Ectodermal cell (in vitro differentiated cells): Measurements from ENCODE around the gene TLX2.

Experiments used
- H3K27ac ChIP-seq: 2 replicates; pipeline ENCODE4 v1.7.0; 2013; ENCODE audit warnings: mild to moderate bottlenecking, low read depth, low read length; ENCODE audit not compliant: insufficient read depth, poor library complexity, severe bottlenecking
- H3K27me3 ChIP-seq: 2 replicates; pipeline ENCODE4 v1.7.0; 2013; ENCODE audit warnings: mild to moderate bottlenecking, low read length; ENCODE audit not compliant: insufficient read depth, control insufficient read depth, poor library complexity, severe bottlenecking
- H3K36me3 ChIP-seq: one replicate; pipeline ENCODE4 v1.7.0; 2013; ENCODE audit warnings: low read length; ENCODE audit not compliant: control insufficient read depth, insufficient read depth
- H3K4me1 ChIP-seq: one replicate; pipeline ENCODE4 v1.7.0; 2013; ENCODE audit warnings: low read length; ENCODE audit not compliant: control insufficient read depth, insufficient read depth
- H3K4me3 ChIP-seq: 2 replicates; pipeline ENCODE4 v1.7.0; 2013; ENCODE audit warnings: low read depth, low read length, control low read depth; ENCODE audit not compliant: insufficient read depth
- H3K9me3 ChIP-seq: 2 replicates; pipeline ENCODE4 v1.7.0; 2013; ENCODE audit warnings: mild to moderate bottlenecking, low read length, moderate library complexity; ENCODE audit not compliant: control insufficient read depth
- WGBS, 2 experiments: methylation state at CpG; one replicate each; pipeline ENCODE4 v1.1.7; 2013; ENCODE audit warnings: missing lambda C conversion rate in 2 of 2; 5-methylcytosine and 5-hydroxymethylcytosine counted together

Gene TLX2

GRCh38 chr2:74527741-74528140 is 13.5 kb downstream of the TLX2 start:
- no peaks in the 10 kb centered on the region for H3K9me3 ChIP-seq
- no peak overlapping the region for H3K4me3 ChIP-seq
- no peak overlapping the region for H3K27ac ChIP-seq
- 94 to 95% methylated on average over 9 of the region's 9 CpGs for WGBS, 2 experiments
- peaks cover 23% of the 10 kb centered on the region for H3K36me3 ChIP-seq
- H3K27me3 ChIP-seq = no peaks in the 10 kb centered on the region
- peaks cover 8% of the 10 kb centered on the region for H3K4me1 ChIP-seq

DNA sequence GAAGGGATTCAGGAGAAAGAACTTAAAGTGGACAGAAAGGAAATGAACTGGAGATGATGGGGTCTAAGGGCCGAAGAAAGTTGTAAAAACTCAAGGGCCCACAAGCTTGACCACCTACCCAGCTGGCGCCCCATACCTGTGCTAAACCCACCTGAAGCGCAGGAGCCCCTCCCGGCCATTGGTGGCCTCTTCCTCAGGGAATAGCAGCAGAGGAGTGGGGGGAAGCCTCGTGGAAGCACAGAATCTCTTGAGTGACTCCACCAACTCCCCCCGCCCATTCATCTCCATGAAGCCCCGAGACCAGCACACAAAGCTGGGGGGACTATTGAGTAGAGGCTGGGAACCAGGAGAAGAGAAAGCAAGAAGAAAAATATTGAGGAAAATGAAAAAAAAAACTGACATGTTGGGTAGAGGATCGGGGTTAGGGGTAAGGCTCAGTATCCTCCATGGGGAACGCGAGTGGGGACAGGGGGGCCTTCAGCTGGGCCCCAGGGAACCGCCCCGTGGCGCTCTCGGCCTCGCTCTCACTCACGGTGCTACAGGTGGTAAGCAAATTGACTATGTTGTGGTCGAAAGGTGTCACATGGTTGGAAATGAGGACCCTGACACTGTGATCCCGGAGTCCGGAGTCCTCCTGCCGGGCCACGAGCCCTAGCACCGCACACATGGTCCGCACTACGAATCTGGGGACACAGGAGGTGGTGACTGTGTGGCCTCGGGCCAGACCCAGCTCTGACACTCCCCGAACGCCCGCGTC is 14.5 kb downstream of the TLX2 start:
- no peaks in the 10 kb centered on the region for H3K27me3 ChIP-seq
- H3K27ac ChIP-seq = no peak overlapping the region
- no peaks in the 10 kb centered on the region for H3K9me3 ChIP-seq
- peaks cover 8% of the 10 kb centered on the region for H3K4me1 ChIP-seq
- H3K4me3 ChIP-seq = peak overlapping the region; percentile 97
- peaks cover 26% of the 10 kb centered on the region for H3K36me3 ChIP-seq
- 15 to 18% methylated on average over 28 to 29 of the region's 29 CpGs for WGBS, 2 experiments

- H3K9me3 ChIP-seq = no peaks in the 10 kb centered on the region
- WGBS, 2 experiments = 0% methylated on average over 87 of the region's 87 CpGs
- H3K27me3 ChIP-seq = no peaks in the 10 kb centered on the region
- peaks cover 8% of the 10 kb centered on the region for H3K4me1 ChIP-seq
- H3K4me3 ChIP-seq = peak within 1 kb of the TSS; percentile 97
- H3K36me3 ChIP-seq = peaks cover 26% of the 10 kb centered on the region
- no peak within 1 kb of the TSS for H3K27ac ChIP-seq
Observed at GRCh38 chr2:74529357-74530238, 15.3 kb downstream of the TLX2 start, which contains the start of the genes AUP1 and HTRA2. Gene AUP1 (minus strand): TSS chr2:74529706. CDS start chr2:74529629, 77 bp downstream. Gene HTRA2 (plus strand): TSS chr2:74529933. CDS start chr2:74530007, 74 bp downstream.

DNA sequence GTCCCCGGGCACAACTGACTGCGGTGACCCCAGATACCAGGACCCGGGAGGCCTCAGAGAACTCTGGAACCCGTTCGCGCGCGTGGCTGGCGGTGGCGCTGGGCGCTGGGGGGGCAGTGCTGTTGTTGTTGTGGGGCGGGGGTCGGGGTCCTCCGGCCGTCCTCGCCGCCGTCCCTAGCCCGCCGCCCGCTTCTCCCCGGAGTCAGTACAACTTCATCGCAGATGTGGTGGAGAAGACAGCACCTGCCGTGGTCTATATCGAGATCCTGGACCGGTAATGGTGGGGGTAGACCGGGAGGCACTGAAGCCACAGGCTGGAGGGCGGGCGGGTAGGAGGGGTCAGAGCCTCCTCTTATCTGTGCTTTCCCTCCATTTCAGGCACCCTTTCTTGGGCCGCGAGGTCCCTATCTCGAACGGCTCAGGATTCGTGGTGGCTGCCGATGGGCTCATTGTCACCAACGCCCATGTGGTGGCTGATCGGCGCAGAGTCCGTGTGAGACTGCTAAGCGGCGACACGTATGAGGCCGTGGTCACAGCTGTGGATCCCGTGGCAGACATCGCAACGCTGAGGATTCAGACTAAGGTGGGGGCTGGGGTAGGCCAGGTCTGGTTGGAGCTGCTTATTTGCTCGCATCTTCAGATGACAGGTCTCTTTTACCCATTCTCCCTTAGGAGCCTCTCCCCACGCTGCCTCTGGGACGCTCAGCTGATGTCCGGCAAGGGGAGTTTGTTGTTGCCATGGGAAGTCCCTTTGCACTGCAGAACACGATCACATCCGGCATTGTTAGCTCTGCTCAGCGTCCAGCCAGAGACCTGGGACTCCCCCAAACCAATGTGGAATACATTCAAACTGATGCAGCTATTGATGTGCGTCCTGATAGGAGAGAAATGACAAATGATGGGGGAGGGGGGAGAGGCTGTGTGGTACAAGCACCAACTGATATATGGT is 16.3 kb downstream of the TLX2 start:
- Histone ChIP-seq H3K4me3 (peak overlapping the region; percentile 97), H3K27ac (no peak overlapping the region), H3K36me3 (peaks cover 26% of the 10 kb centered on the region), H3K9me3 (no peaks in the 10 kb centered on the region), H3K4me1 (peaks cover 8% of the 10 kb centered on the region), H3K27me3 (no peaks in the 10 kb centered on the region)
- WGBS, 2 experiments = 13 to 15% methylated on average over 54 of the region's 54 CpGs

GRCh38 chr2:74531666-74532065 is 17.4 kb downstream of the TLX2 start:
- Histone ChIP-seq H3K36me3 (peaks cover 23% of the 10 kb centered on the region), H3K27me3 (no peaks in the 10 kb centered on the region), H3K9me3 (no peaks in the 10 kb centered on the region), H3K4me1 (peaks cover 8% of the 10 kb centered on the region), H3K4me3 (no peak overlapping the region), H3K27ac (no peak overlapping the region)
- WGBS, 2 experiments = 88 to 89% methylated on average over 7 of the region's 7 CpGs

DNA sequence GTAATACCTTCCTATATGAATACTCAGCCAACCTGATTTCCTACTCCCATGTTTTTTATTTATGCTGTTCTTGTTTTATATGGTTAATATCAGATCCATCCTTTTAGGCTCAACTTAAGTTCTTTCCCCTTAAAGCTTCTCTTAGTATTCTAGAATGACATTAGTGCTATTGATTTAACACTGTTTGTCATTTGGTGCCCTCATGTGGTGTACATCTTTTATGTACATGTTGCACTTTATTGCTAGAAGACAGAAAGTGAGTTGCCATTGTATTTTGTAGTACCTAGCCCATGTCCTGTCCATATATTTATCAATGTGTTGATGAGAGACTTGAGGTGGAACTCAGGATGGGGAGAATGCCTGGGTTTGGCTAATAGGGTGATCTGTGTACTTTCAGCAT is 18.0 kb downstream of the TLX2 start:
- no peaks in the 10 kb centered on the region for H3K9me3 ChIP-seq
- peaks cover 17% of the 10 kb centered on the region for H3K36me3 ChIP-seq
- no peak overlapping the region for H3K4me3 ChIP-seq
- H3K27me3 ChIP-seq = no peaks in the 10 kb centered on the region
- no peak overlapping the region for H3K27ac ChIP-seq
- peaks cover 8% of the 10 kb centered on the region for H3K4me1 ChIP-seq

GRCh38 chr2:74533464-74533863 is 19.2 kb downstream of the TLX2 start:
- H3K27ac ChIP-seq = no peak overlapping the region
- H3K36me3 ChIP-seq = peaks cover 8% of the 10 kb centered on the region
- H3K27me3 ChIP-seq = no peaks in the 10 kb centered on the region
- no peaks in the 10 kb centered on the region for H3K9me3 ChIP-seq
- peaks cover 4% of the 10 kb centered on the region for H3K4me1 ChIP-seq
- whole genome bisulfite sequencing, 2 experiments = 92 to 96% methylated on average over 4 of the region's 4 CpGs
- no peak overlapping the region for H3K4me3 ChIP-seq

DNA sequence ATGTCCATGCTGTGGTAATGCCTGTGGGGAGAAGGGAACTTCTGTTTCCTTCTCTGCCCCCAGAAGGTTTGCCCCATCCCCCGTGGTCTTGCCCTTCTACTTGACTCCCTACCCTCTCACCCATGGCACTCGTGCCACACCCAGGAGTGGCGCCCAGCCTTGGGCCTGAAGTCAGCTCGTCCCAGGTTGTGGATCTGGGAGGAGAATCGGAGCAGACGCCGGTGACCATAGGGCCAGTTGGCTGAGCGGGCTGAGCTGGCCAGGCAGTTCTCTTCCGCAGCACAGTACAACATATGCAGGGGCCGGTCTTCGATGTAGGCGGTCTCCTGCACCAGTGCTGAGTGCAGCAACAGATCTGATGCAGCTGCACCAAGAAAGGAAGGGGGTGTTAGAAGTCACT is 20.2 kb downstream of the TLX2 start:
- no peak overlapping the region for H3K4me3 ChIP-seq
- H3K27ac ChIP-seq = no peak overlapping the region
- no peaks in the 10 kb centered on the region for H3K4me1 ChIP-seq
- WGBS, 2 experiments = 95% methylated on average over 12 of the region's 12 CpGs
- H3K36me3 ChIP-seq = peaks cover 8% of the 10 kb centered on the region
- H3K27me3 ChIP-seq = no peaks in the 10 kb centered on the region
- H3K9me3 ChIP-seq = no peaks in the 10 kb centered on the region

DNA sequence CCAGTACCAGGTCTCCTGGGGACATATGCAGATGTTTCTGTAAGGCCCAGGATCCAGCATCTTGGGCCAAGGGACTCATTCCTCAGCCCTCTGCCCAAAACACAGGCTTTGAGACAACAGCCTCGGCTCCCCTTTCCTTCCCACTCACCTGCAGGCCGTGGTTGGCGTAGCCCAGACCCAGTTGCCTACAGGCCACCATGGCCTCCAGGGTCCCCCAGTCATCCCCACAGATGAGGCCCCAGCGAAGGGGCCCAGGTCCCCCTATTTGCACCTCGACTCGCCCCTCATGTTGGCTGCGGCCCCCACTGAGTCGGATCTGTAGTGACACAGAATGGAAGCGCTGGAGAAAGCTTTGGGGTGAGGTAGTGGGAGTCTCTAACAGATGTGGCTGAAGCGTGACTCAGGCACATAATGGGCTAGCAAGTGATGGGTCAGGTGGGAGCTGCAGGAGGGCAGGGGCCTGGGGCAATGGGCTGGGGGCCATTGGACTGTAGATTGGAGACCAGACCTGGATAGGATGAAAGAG is 21.3 kb downstream of the TLX2 start:
- Histone ChIP-seq H3K4me1 (no peaks in the 10 kb centered on the region), H3K4me3 (no peak overlapping the region), H3K9me3 (no peaks in the 10 kb centered on the region), H3K27me3 (no peaks in the 10 kb centered on the region), H3K27ac (no peak overlapping the region), H3K36me3 (peaks cover 8% of the 10 kb centered on the region)
- WGBS, 2 experiments = 95 to 97% methylated on average over 10 of the region's 10 CpGs
